PC-3 (cell line): ENCODE data around the gene RSRC1. TPM values are rescaled to one million over a fixed set of nuclear protein-coding genes. Genes with fewer than 3 reads are reported as not detected.

Experiments used
- ATAC-seq: fragments of 200-7000 bp; cut with Tn5 transposase; 2 replicates; pipeline ENCODE4 v1.9.1; 2020; ENCODE audit warnings: mild to moderate bottlenecking, moderate library complexity
- BruUV-seq: library from RNA; stranded (reverse); fragments of 400-500 nt; replicated peaks from 2 replicates; lab custom pipeline; 2021; lab: Mats Ljungman, UMichigan
- CTCF ChIA-PET: fragments of 300-600 bp; sonication (Branson Sonifier 250); formaldehyde crosslinking; loops from one replicate; lab custom pipeline; 2022; ENCODE audit warnings: antibody characterized with exemption; lab: Charles Lee
- POLR2A ChIA-PET: fragments of 300-600 bp; sonication (Branson Sonifier 250); formaldehyde crosslinking; loops from one replicate; lab custom pipeline; 2022; ENCODE audit warnings: antibody characterized with exemption; ENCODE audit not compliant: unreplicated experiment; lab: Charles Lee
- DNase-seq: peaks from one replicate; pipeline ENCODE4 v3.0.0-alpha.2; 2015
- H2AFZ ChIP-seq: fragments of 300-600 bp; sonication (generic); 2 replicates; pipeline ENCODE4 v1.6.0; 2016; ENCODE audit warnings: antibody characterized with exemption, low read length
- H3F3A ChIP-seq: fragments of 300-600 bp; sonication (generic); one replicate; pipeline ENCODE4 v1.6.0; 2017; ENCODE audit warnings: antibody characterized with exemption, low read length, control low read depth, mild to moderate bottlenecking; ENCODE audit not compliant: unreplicated experiment
- H3K27ac ChIP-seq: fragments of 300-600 bp; sonication (generic); 2 replicates; pipeline ENCODE4 v1.5.1; 2016; ENCODE audit warnings: mild to moderate bottlenecking, low read length
- H3K27me3 ChIP-seq: fragments of 300-600 bp; sonication (generic); 2 replicates; pipeline ENCODE4 v1.6.1; 2016; ENCODE audit warnings: low read length, mixed read lengths
- H3K36me3 ChIP-seq: fragments of 300-600 bp; sonication (generic); 2 replicates; pipeline ENCODE4 v1.6.1; 2016; ENCODE audit warnings: low read depth, mixed run types, low read length, mixed read lengths
- H3K4me1 ChIP-seq: fragments of 300-600 bp; sonication (generic); 2 replicates; pipeline ENCODE4 v1.5.1; 2016; ENCODE audit warnings: low read length; ENCODE audit not compliant: insufficient read depth
- H3K4me2 ChIP-seq: fragments of 300-600 bp; sonication (generic); 2 replicates; pipeline ENCODE4 v1.6.0; 2016; ENCODE audit warnings: low read length
- H3K4me3 ChIP-seq: fragments of 300-600 bp; sonication (generic); 2 replicates; pipeline ENCODE4 v1.5.1; 2016; ENCODE audit warnings: mild to moderate bottlenecking, low read length, mixed read lengths
- H3K79me2 ChIP-seq: fragments of 300-600 bp; sonication (generic); 2 replicates; pipeline ENCODE4 v1.6.1; 2017; ENCODE audit warnings: low read length, mixed read lengths
- H3K9ac ChIP-seq: fragments of 300-600 bp; sonication (generic); 2 replicates; pipeline ENCODE4 v1.6.0; 2016; ENCODE audit warnings: mild to moderate bottlenecking, low read length
- H3K9me2 ChIP-seq: fragments of 300-600 bp; sonication (generic); replicated peaks from 2 replicates; pipeline ENCODE4 v1.6.1; 2016; ENCODE audit warnings: mixed run types, low read length, mixed read lengths
- H3K9me3 ChIP-seq: fragments of 300-600 bp; sonication (generic); 2 replicates; pipeline ENCODE4 v1.6.1; 2016; ENCODE audit warnings: low read length, mixed read lengths
- H4K20me1 ChIP-seq: fragments of 300-600 bp; sonication (generic); 2 replicates; pipeline ENCODE4 v1.6.1; 2016; ENCODE audit warnings: low read length, mixed read lengths
- EZH2 ChIP-seq: fragments of 300-600 bp; sonication (generic); IDR thresholded peaks from one replicate; pipeline ENCODE4 v1.6.1; 2017; ENCODE audit warnings: antibody characterized with exemption, mild to moderate bottlenecking, low read length; ENCODE audit not compliant: unreplicated experiment
- EZH2phosphoT487 ChIP-seq: fragments of 300-600 bp; sonication (generic); IDR thresholded peaks from 2 replicates; pipeline ENCODE4 v1.6.1; 2018; ENCODE audit warnings: mild to moderate bottlenecking, antibody characterized with exemption, low read length, borderline replicate concordance
- intact Hi-C: fragments of 100-400 bp; cut with micrococcal nuclease; formaldehyde crosslinking; loops from 2 replicates; pipeline ENCODE4 v1.9.0; 2023
- total RNA-seq: library from RNA; depleted of rRNA; stranded (reverse); fragments of >200 nt; gene quantifications from 2 replicates; pipeline ENCODE4 v1.2.3, GENCODE V29; 2014
- TF ChIP-seq, protein P1 (sequence below): fragments of 300-600 bp; sonication (generic); conservative IDR thresholded peaks from 2 replicates; pipeline ENCODE4 v1.5.1; 2017; ENCODE audit warnings: antibody characterized with exemption, low read depth, mild to moderate bottlenecking, low read length

Gene RSRC1
- total RNA-seq, 1 experiment from 2014 or later: 39.5 TPM

DNA sequence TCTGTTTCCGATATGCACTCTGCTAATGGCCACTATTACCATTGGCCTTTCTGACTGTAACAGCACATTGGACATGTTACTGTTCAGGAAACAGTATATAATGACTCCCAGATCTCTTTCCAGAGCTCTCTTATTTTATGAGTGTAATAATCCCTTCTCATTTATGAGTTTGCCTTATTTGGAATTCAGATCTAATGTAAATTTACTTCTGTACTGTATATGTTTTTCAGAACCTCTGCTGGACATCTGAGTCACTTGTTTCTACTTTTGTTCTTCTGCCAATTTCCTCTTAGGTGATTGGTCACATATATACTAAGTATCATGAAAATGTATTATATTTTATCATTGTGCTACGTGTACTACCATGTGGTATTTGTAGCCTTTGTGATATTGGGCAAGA lies 30.5 kb downstream of the RSRC1 start:
- H3K4me2 ChIP-seq: no peak overlapping the region
- H3K36me3 ChIP-seq: no peaks in the 10 kb centered on the region
- no peaks in the 10 kb centered on the region for H3K79me2 ChIP-seq
- H3K9ac ChIP-seq: no peak overlapping the region
- no peaks in the 10 kb centered on the region for H3K9me2 ChIP-seq
- H3K9me3 ChIP-seq: no peaks in the 10 kb centered on the region
- no TSS peak for BruUV-seq
- H3K4me1 ChIP-seq: peaks cover 9% of the 10 kb centered on the region
- no peaks in the 10 kb centered on the region for H3F3A ChIP-seq
- no peak overlapping the region for H2AFZ ChIP-seq
- no peak overlapping the region for H3K4me3 ChIP-seq
- ATAC-seq (peak; percentile 92), DNase-seq (peak; percentile 46)
- 0 out of 2 replicates have a peak overlapping the region, but pooled peaks have one; percentile 23 for H3K27ac ChIP-seq
- H3K27me3 ChIP-seq: no peaks in the 10 kb centered on the region
- TF ChIP-seq, protein P1, sequence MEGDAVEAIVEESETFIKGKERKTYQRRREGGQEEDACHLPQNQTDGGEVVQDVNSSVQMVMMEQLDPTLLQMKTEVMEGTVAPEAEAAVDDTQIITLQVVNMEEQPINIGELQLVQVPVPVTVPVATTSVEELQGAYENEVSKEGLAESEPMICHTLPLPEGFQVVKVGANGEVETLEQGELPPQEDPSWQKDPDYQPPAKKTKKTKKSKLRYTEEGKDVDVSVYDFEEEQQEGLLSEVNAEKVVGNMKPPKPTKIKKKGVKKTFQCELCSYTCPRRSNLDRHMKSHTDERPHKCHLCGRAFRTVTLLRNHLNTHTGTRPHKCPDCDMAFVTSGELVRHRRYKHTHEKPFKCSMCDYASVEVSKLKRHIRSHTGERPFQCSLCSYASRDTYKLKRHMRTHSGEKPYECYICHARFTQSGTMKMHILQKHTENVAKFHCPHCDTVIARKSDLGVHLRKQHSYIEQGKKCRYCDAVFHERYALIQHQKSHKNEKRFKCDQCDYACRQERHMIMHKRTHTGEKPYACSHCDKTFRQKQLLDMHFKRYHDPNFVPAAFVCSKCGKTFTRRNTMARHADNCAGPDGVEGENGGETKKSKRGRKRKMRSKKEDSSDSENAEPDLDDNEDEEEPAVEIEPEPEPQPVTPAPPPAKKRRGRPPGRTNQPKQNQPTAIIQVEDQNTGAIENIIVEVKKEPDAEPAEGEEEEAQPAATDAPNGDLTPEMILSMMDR: no peak
- TF ChIP-seq EZH2phosphoT487 (no peak), EZH2 (no peak)
- ChIA-PET POLR2A (interaction anchor here (0.5 kb wide), 1 partner anchor 31 kb away, joined by 13 read pairs; the partner anchor contains the start of gene RSRC1), CTCF (interaction anchor here (0.7 kb wide), 1 partner anchor 10 kb away, joined by 3 read pairs; no protein-coding TSS in a partner anchor)
- intact Hi-C loops: no loop called here
- H4K20me1 ChIP-seq: no peaks in the 10 kb centered on the region

DNA sequence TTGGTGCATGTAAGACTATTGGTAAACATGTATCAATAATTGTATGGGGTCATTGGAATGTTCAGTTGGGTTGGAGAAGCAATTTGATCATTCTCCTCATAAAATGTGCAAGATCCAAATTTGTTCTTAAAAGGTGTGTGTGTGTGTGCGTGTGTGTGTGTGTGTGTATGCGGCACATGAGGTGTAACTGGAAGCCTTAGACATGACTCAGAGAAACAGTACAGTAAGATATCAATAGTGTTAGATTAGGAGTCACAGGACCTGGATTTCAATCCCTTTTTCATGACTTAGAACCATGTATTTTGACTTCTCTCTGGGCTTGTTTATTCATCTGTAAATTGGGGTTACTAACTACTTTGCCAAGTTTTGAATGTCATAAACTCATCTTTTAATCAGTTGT lies 38.3 kb downstream of the RSRC1 start:
- CTCF ChIA-PET: no interaction called here
- POLR2A ChIA-PET: no interaction called here
- H3K4me2 ChIP-seq: no peak overlapping the region
- no peak for DNase-seq
- ATAC-seq: no peak
- no peaks in the 10 kb centered on the region for H3K27me3 ChIP-seq
- TF ChIP-seq EZH2 (no peak), EZH2phosphoT487 (no peak)
- TF ChIP-seq, protein P1: no peak
- 0 out of 2 replicates have a peak, but pooled peaks cover 8% of the 10 kb centered on the region for H3K79me2 ChIP-seq
- no peaks in the 10 kb centered on the region for H3F3A ChIP-seq
- H4K20me1 ChIP-seq: no peaks in the 10 kb centered on the region
- no peak overlapping the region for H3K9ac ChIP-seq
- BruUV-seq: no TSS peak
- no peaks in the 10 kb centered on the region for H3K36me3 ChIP-seq
- no peaks in the 10 kb centered on the region; the same call in 1 of the 2 replicates for H3K4me1 ChIP-seq
- H2AFZ ChIP-seq: no peak overlapping the region
- intact Hi-C loops: no loop called here
- no peak overlapping the region for H3K27ac ChIP-seq
- H3K4me3 ChIP-seq: no peak overlapping the region
- no peaks in the 10 kb centered on the region for H3K9me2 ChIP-seq
- H3K9me3 ChIP-seq: no peaks in the 10 kb centered on the region

DNA sequence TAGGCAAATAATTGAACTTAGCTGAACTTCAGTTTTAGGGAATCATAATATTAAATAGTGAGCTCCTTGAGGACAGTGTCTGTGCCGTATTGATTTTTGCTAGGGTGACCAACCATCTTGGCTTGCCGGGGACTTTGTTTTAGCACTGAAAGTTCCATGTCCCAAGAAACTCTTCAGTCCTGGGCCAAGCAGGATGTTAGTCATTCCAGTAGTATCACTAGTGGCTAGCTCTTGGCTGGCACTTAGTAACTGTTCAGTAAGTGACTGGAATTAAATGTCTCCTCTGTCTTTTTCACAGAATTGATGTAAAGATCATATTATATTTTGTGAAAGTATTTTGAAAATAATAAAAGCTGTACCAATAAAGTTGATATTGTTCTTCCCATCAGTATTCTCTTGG lies 42.3 kb downstream of the RSRC1 start:
- no peaks in the 10 kb centered on the region for H3F3A ChIP-seq
- DNase-seq: peak; percentile 37
- ChIA-PET POLR2A (no interaction called here), CTCF (no interaction called here)
- no peaks in the 10 kb centered on the region for H3K36me3 ChIP-seq
- no peak overlapping the region for H3K27ac ChIP-seq
- no peaks in the 10 kb centered on the region for H3K9me3 ChIP-seq
- no peak overlapping the region for H2AFZ ChIP-seq
- TF ChIP-seq EZH2phosphoT487 (no peak), EZH2 (no peak)
- TF ChIP-seq, protein P1: no peak
- H3K9me2 ChIP-seq: no peaks in the 10 kb centered on the region
- no peak overlapping the region for H3K9ac ChIP-seq
- H4K20me1 ChIP-seq: no peaks in the 10 kb centered on the region
- H3K79me2 ChIP-seq: 0 out of 2 replicates have a peak, but pooled peaks cover 9% of the 10 kb centered on the region
- intact Hi-C loops: no loop called here
- no TSS peak for BruUV-seq
- ATAC-seq: peak; percentile 64; the same call in 1 of the 2 replicates
- H3K4me3 ChIP-seq: no peak overlapping the region
- no peak overlapping the region for H3K4me2 ChIP-seq
- H3K27me3 ChIP-seq: no peaks in the 10 kb centered on the region
- no peaks in the 10 kb centered on the region; the same call in 1 of the 2 replicates for H3K4me1 ChIP-seq
